Activated CD4-positive, alpha-beta T cell treated with anti-CD3 and anti-CD28 coated beads, Interleukin-2, amount 10 ng/mL, durations not matched to agents 7 days and 5 days (primary cell): ENCODE data around the gene NUTM2G. TPM values are rescaled to one million over a fixed set of nuclear protein-coding genes. Genes with fewer than 3 reads are reported as not detected.
"Not testable (repeated sequence)": the region's sequence is repeated elsewhere in the genome, so short reads cannot be mapped to it uniquely, and the experiment has no call there.

Source experiments
- CTCF ChIA-PET: fragments of 350-600 bp; sonication (Branson Sonifier 250); formaldehyde crosslinking; loops from one replicate; lab custom pipeline; 2021; ENCODE audit warnings: antibody characterized with exemption; lab: Charles Lee
- POLR2A ChIA-PET: fragments of 350-600 bp; sonication (Branson Sonifier 250); formaldehyde crosslinking; loops from one replicate; lab custom pipeline; 2021; ENCODE audit warnings: antibody characterized with exemption; lab: Charles Lee
- DNase-seq: peaks from one replicate; pipeline ENCODE4 v3.0.0-alpha.2; 2020
- H3K27ac Mint-ChIP-seq: one replicate; pipeline ENCODE4 v1.8.0; 2021; ENCODE audit warnings: mild to moderate bottlenecking, moderate library complexity, mixed read lengths
- H3K27me3 Mint-ChIP-seq: one replicate; pipeline ENCODE4 v1.8.0; 2021; ENCODE audit warnings: mixed read lengths
- H3K36me3 Mint-ChIP-seq: one replicate; pipeline ENCODE4 v1.8.0; 2021; ENCODE audit warnings: low read depth, mixed read lengths
- H3K4me1 Mint-ChIP-seq: one replicate; pipeline ENCODE4 v1.8.0; 2021; ENCODE audit warnings: mixed read lengths
- H3K4me3 Mint-ChIP-seq: one replicate; pipeline ENCODE4 v1.8.0; 2021; ENCODE audit warnings: mild to moderate bottlenecking, moderate library complexity, mixed read lengths
- H3K9me3 Mint-ChIP-seq: one replicate; pipeline ENCODE4 v1.8.0; 2021; ENCODE audit warnings: mixed read lengths
- total RNA-seq, 2 experiments: library from RNA; stranded (reverse); gene quantifications; one replicate each; pipeline ENCODE4 v1.2.3, GENCODE V29; 2021

Gene NUTM2G
- total RNA-seq, 2 experiments from 2014 or later, result not detected

DNA sequence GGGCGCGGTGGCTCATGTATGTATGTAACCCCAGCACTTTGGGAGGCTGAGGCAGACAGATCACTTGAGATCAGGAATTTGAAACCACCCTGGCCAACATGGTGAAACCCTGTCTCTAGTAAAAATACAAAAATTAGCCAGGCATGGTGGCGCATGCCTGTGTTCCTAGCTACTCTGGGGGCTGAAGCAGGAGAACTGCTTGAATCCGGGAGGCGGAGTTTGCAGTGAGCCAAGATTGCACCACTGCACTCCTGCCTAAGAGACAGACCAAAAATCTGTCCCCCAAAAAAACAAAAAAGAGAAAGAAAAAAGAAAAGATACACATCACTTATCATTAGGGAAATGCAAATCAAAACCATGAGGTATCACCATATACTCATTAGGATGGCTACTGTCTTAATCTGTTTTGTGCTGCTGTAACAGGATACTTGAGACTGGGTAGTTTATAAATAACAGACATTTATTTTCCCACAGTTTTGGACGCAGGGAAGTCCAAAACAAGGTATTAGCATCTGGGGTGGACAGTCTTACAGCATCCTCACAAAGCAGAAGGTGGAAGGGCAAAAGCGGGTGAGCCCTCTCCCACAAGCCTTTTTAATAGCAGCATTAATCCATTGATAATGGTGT, 55.0 kb downstream of the NUTM2G start:
- H3K9me3 Mint-ChIP-seq, H3K27me3 Mint-ChIP-seq, H3K4me1 Mint-ChIP-seq, POLR2A ChIA-PET, H3K27ac Mint-ChIP-seq, H3K4me3 Mint-ChIP-seq, DNase-seq, H3K36me3 Mint-ChIP-seq, CTCF ChIA-PET: not testable (repeated sequence)

DNA sequence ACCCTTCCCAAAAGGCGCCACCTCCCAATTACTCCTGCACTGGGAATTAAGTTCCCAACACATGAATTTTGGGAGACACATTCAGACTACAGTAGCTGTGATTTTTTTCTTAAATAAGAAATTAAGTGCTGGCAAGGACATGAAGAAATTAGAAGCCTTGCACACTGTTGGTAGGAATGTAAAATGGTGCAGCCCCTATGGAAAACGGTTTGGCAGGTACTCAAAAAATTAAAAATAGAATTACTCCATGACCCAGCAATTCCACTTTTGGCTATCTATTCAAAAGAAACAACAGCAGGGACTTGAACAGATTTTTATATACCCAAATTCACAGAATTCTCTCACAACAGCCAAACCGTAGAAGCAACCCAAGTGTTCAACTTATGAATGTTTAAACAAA, 55.5 kb downstream of the NUTM2G start:
- H3K27ac Mint-ChIP-seq, H3K9me3 Mint-ChIP-seq, CTCF ChIA-PET, H3K4me1 Mint-ChIP-seq, POLR2A ChIA-PET, DNase-seq, H3K4me3 Mint-ChIP-seq, H3K27me3 Mint-ChIP-seq, H3K36me3 Mint-ChIP-seq: not testable (repeated sequence)

DNA sequence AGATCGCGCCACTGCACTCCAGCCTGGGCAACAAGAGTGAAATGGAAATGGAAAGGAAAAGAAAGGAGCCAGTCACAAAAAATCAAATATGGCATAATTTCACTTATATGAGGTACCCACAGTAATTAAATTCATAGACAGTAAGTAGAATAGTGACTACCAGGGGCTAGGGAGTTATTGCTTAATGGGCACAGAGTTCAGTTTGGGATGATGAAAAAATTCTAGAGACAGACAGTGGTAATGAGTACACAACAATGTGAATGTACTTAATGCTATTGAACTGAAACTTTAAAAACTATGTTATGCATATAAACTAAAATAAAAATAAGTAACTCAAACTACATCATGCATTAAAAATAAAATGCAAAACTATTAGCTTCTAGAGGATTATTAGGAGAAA, 56.2 kb downstream of the NUTM2G start:
- POLR2A ChIA-PET, CTCF ChIA-PET, H3K4me3 Mint-ChIP-seq, H3K4me1 Mint-ChIP-seq, H3K27ac Mint-ChIP-seq, H3K27me3 Mint-ChIP-seq, H3K9me3 Mint-ChIP-seq, DNase-seq, H3K36me3 Mint-ChIP-seq: not testable (repeated sequence)

Other genes starting within 250 kb of the NUTM2G start
- 10 to 100 TPM; 12.4 to 12.6 TPM for gene ZNF510, start 150.8 kb upstream of the NUTM2G start, total RNA-seq
- 1 to 10 TPM; 4.1 to 5.9 TPM for gene ZNF782, start 74.3 kb upstream of the NUTM2G start, total RNA-seq
- under 1 TPM; 0.46 to 0.79 TPM for gene CTSV, start 110.3 kb downstream of the NUTM2G start, total RNA-seq